MCF 10A (cell line): ENCODE data around the gene ZNF14. TPM values are rescaled to one million over a fixed set of nuclear protein-coding genes. Genes with fewer than 3 reads are reported as not detected.
"Not testable (repeated sequence)": the region's sequence is repeated elsewhere in the genome, so short reads cannot be mapped to it uniquely, and the experiment has no call there.

Experiments
- BruUV-seq: library from RNA; stranded (reverse); fragments of 400-500 nt; replicated peaks from 2 replicates; lab custom pipeline; 2021; lab: Mats Ljungman, UMichigan
- CTCF ChIA-PET: fragments of 300-600 bp; sonication (Branson Sonifier 250); formaldehyde crosslinking; extraction: SDS; loops from one replicate; lab custom pipeline; 2021; ENCODE audit warnings: antibody characterized with exemption, inconsistent platforms; lab: Yijun Ruan, JAX
- POLR2A ChIA-PET: fragments of 300-600, 350-650 bp; sonication (Branson Sonifier 250); formaldehyde crosslinking; extraction: SDS; loops from one replicate; lab custom pipeline; 2020; ENCODE audit warnings: antibody characterized with exemption, inconsistent platforms; lab: Yijun Ruan, JAX
- DNase-seq: peaks from one replicate; pipeline ENCODE4 v3.0.0-alpha.2; 2018; ENCODE audit not compliant: unreplicated experiment
- H3K27ac Mint-ChIP-seq: one replicate; pipeline ENCODE4 v1.8.0; 2022; ENCODE audit warnings: mild to moderate bottlenecking, low read depth, mixed read lengths; ENCODE audit not compliant: unreplicated experiment
- H3K27me3 Mint-ChIP-seq: one replicate; pipeline ENCODE4 v1.8.0; 2022; ENCODE audit warnings: mixed read lengths; ENCODE audit not compliant: insufficient read depth, unreplicated experiment
- H3K36me3 Mint-ChIP-seq: one replicate; pipeline ENCODE4 v1.8.0; 2022; ENCODE audit warnings: mild to moderate bottlenecking, moderate library complexity, mixed read lengths; ENCODE audit not compliant: insufficient read depth, unreplicated experiment
- H3K4me1 Mint-ChIP-seq: one replicate; pipeline ENCODE4 v1.8.0; 2022; ENCODE audit warnings: mixed read lengths; ENCODE audit not compliant: insufficient read depth, unreplicated experiment
- H3K4me3 Mint-ChIP-seq: one replicate; pipeline ENCODE4 v1.8.0; 2022; ENCODE audit warnings: mild to moderate bottlenecking, moderate library complexity, mixed read lengths; ENCODE audit not compliant: unreplicated experiment
- H3K9me3 Mint-ChIP-seq: one replicate; pipeline ENCODE4 v1.8.0; 2022; ENCODE audit warnings: mixed read lengths; ENCODE audit not compliant: unreplicated experiment
- CTCF ChIP-seq: fragments of 200-600 bp; IDR thresholded peaks from one replicate; pipeline ENCODE4 v1.8.0; 2022; ENCODE audit warnings: antibody characterized with exemption, mild to moderate bottlenecking; ENCODE audit not compliant: unreplicated experiment
- intact Hi-C: fragments of 100-400 bp; cut with micrococcal nuclease; formaldehyde crosslinking; loops from 2 replicates; pipeline ENCODE4 v1.14.1; 2022
- total RNA-seq: library from RNA; stranded (reverse); gene quantifications from 2 replicates; pipeline ENCODE4 v1.2.3, GENCODE V29; 2022

Gene ZNF14
- total RNA-seq, 1 experiment from 2014 or later, result 3.5 TPM

- Mint-ChIP-seq H3K4me3 (peak overlapping the region; percentile 85), H3K27me3 (no peaks in the 10 kb centered on the region), H3K27ac (peak overlapping the region; percentile 93), H3K9me3 (no peaks in the 10 kb centered on the region), H3K36me3 (peaks cover 31% of the 10 kb centered on the region), H3K4me1 (no peaks in the 10 kb centered on the region)
- DNase-seq, result no peak
- intact Hi-C loops, result no loop called here
- no peak for TF ChIP-seq CTCF
- ChIA-PET POLR2A (interaction anchor here (1.1 to 2.2 kb wide), 3 partner anchors 63 to 106 kb away, joined by 4 to 22 read pairs (median 12); partner anchors contain the start of gene ZNF14), CTCF (interaction anchor here (0.6 kb wide), 1 partner anchor 81 kb away, joined by 3 read pairs; no protein-coding TSS in a partner anchor)
- BruUV-seq, result no TSS peak
Measured at GRCh38 chr19:19670070-19670551, 62.8 kb downstream of the ZNF14 start.

- no peaks in the 10 kb centered on the region for H3K27me3 Mint-ChIP-seq
- ChIA-PET POLR2A (interaction anchor here (0.6 to 2.2 kb wide), 8 partner anchors 39 to 263 kb away, joined by 3 to 22 read pairs (median 4); partner anchors contain the start of genes GATAD2A and ZNF14), CTCF (interaction anchor here (0.9 kb wide), 1 partner anchor 24 kb away, joined by 3 read pairs; no protein-coding TSS in a partner anchor)
- peak within 1 kb of the TSS; percentile 85 for H3K4me3 Mint-ChIP-seq
- H3K4me1 Mint-ChIP-seq, result no peaks in the 10 kb centered on the region
- no TSS peak for BruUV-seq
- peak within 1 kb of the TSS; percentile 93 for H3K27ac Mint-ChIP-seq
- no peak for TF ChIP-seq CTCF
- intact Hi-C loops, result loop anchor here (10.0 kb wide), 1 partner anchor 196 kb away; the partner anchor contains the start of gene ZNF253
- DNase-seq, result peak; percentile 95
- peaks cover 30% of the 10 kb centered on the region for H3K36me3 Mint-ChIP-seq
- no peaks in the 10 kb centered on the region for H3K9me3 Mint-ChIP-seq
Measured at GRCh38 chr19:19668230-19669012, 64.5 kb downstream of the ZNF14 start, which contains the start of gene ZNF101. Gene ZNF101 (plus strand): TSS chr19:19668839. CDS start chr19:19668964, 125 bp downstream.

- BruUV-seq, H3K27ac Mint-ChIP-seq: not testable (repeated sequence)
Measured at GRCh38 chr19:19665420-19665948, 67.4 kb downstream of the ZNF14 start.

GRCh38 chr19:19663256-19664120, 69.4 kb downstream of the ZNF14 start, which contains the start of gene ATP13A1:
Gene ATP13A1 (minus strand): TSS chr19:19663676. CDS start chr19:19663666, 10 bp downstream.
- Mint-ChIP-seq H3K9me3 (no peaks in the 10 kb centered on the region), H3K4me3 (peak within 1 kb of the TSS; percentile 79), H3K27ac (peak within 1 kb of the TSS; percentile 96), H3K27me3 (no peaks in the 10 kb centered on the region), H3K36me3 (peaks cover 39% of the 10 kb centered on the region), H3K4me1 (peaks cover 16% of the 10 kb centered on the region)
- peak; percentile 98 for DNase-seq
- ChIA-PET CTCF (interaction anchor here (0.6 to 2.0 kb wide), 6 partner anchors 19 to 548 kb away, joined by 3 to 19 read pairs (median 3); partner anchors contain the start of gene GMIP), POLR2A (interaction anchor here (0.7 to 2.8 kb wide), 8 partner anchors 10 to 1479 kb away, joined by 3 to 17 read pairs (median 4); partner anchors contain the start of genes LPAR2, ZNF14 and ZNF431)
- no TSS peak for BruUV-seq
- intact Hi-C loops, result loop anchor here (1.0 to 10.0 kb wide), 2 partner anchors 113 to 201 kb away; partner anchors contain the start of gene ZNF253
- no peak for TF ChIP-seq CTCF

More at GRCh38 chr19:19665420-19665948, 67.4 kb downstream of the ZNF14 start:
- H3K27me3 Mint-ChIP-seq, H3K4me3 Mint-ChIP-seq, DNase-seq, H3K9me3 Mint-ChIP-seq, POLR2A ChIA-PET: not testable (repeated sequence)
- intact Hi-C loops, result loop anchor here (10.0 kb wide), 1 partner anchor 199 kb away; the partner anchor contains the start of gene ZNF253
- H3K36me3 Mint-ChIP-seq, result peaks cover 24% of the 10 kb centered on the region
- H3K4me1 Mint-ChIP-seq, result peaks cover 16% of the 10 kb centered on the region
- CTCF ChIA-PET, result interaction anchor here (0.6 kb wide), 2 partner anchors 21 to 112 kb away, joined by 3 read pairs; no protein-coding TSS in a partner anchor
